GM12865 (cell line): Measurements from ENCODE around the gene HLCS.

Experiments
- DNase-seq: peaks from one replicate; pipeline ENCODE4 v3.0.0; 2010; ENCODE audit warnings: low read depth
- H3K4me3 ChIP-seq: 2 replicates; pipeline ENCODE4 v1.5.1; 2011; ENCODE audit warnings: mild to moderate bottlenecking, low read depth, low read length, control low read depth
- CTCF ChIP-seq: IDR thresholded peaks from 2 replicates; pipeline ENCODE4 v1.5.1; 2011; ENCODE audit warnings: low read length, control low read depth, low read depth, inconsistent platforms; ENCODE audit not compliant: insufficient read depth; ENCODE audit errors: missing control alignments

HLCS gene

DNA sequence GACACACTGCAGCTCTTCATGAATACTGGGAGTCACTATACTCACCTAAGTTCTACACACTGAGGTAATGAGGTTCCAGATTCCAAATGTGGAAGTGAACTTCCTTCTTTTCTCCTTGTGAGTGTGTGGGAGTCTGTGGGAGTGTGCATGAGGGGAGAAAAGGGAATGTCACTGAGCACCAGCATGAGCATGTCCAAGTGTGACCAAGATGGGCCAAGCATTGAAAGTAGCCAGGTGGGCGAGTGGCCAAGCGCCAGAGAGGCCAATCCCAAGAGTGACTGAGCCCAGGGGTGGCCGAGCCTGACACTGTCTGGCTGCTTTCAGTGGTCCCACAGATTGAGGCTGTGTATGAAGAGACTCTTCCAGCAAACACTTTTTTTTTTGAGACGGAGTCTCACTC is 132.3 kb downstream of the HLCS start:
- DNase-seq, result no peak
- no peak overlapping the region for H3K4me3 ChIP-seq
- no peak for TF ChIP-seq CTCF

DNA sequence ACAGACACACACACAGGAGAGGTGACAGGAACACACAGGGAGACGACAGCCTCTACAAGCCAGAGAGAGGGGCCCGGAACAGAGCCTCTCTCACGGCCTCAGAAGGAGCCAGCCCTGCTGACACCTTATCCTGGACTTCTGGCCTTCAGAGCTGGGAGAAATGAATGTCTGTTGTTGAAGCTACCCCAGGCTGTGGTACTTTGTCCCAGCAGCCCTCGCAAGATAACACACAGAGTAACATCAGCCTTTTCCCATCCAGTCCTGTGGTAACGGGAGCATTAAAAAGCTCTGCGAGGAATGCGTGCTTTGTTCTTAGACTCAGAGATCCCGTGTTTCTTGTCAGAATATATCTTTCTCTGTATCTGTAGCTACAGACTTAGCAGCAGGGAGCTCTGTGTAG is 136.4 kb downstream of the HLCS start:
- no peak for DNase-seq

GRCh38 chr21:36828891-36829515 is 137.5 kb downstream of the HLCS start:
- no peak overlapping the region for H3K4me3 ChIP-seq
- no peak for TF ChIP-seq CTCF
- no peak for DNase-seq

More for the DNA sequence above, 136.4 kb downstream of the HLCS start:
- H3K4me3 ChIP-seq, result no peak overlapping the region
- no peak for TF ChIP-seq CTCF

DNA sequence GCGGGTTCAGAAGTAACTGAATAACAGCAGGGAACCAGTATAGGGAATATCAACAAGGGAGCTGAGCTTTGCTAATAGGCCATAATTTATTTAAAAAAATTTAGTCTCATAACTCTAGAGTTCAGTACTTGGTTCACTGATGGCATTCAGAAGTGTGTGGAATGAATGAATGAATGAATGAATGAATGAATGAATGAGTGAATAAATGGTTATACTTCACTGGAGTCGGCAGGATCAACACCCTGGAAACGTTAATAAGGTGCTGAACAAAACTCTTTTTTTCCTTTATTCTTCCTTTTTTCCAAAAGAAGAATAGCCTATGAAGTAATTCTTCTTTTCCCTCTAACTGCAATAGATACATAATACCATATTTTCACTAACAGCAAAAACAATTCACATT is 138.3 kb downstream of the HLCS start:
- TF ChIP-seq CTCF, result no peak
- DNase-seq, result no peak
- no peak overlapping the region for H3K4me3 ChIP-seq

DNA sequence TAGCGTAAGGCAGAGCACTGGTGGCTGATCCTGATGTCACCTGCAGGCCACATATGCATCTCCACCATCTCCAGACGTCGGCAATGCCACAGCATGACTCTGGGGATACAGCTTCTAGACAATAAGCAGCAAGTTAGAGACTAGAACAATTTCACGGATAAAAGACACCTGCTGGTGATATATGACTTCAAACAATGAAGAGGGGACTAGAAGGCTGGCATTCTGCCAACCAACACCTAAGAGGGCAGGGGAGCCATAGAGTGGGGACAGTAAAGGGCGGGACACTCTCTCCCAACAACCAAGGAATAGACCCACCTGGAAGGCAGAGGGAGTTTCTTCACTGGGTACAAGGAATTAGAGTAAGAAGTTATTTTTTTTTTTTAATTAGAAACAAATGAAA is 140.8 kb downstream of the HLCS start:
- no peak for TF ChIP-seq CTCF
- H3K4me3 ChIP-seq, result no peak overlapping the region

GRCh38 chr21:36821032-36821299 is 145.5 kb downstream of the HLCS start:
- no peak for TF ChIP-seq CTCF
- H3K4me3 ChIP-seq, result no peak overlapping the region
- DNase-seq, result no peak

More for the DNA sequence above, 140.8 kb downstream of the HLCS start:
- no peak for DNase-seq
